RWPE1 (cell line): ENCODE data around the gene CCBE1.
A peak's percentile ranks its signal among the peaks of the same experiment; 100 is the strongest.

Experiments used
- CTCF ChIA-PET: fragments of 350-600 bp; sonication (Branson Sonifier 250); formaldehyde crosslinking; extraction: SDS; loops from one replicate; lab custom pipeline; 2021; lab: Yijun Ruan, JAX
- POLR2A ChIA-PET: fragments of 400-600 bp; formaldehyde crosslinking; extraction: SDS; loops from one replicate; lab custom pipeline; 2020; ENCODE audit warnings: antibody characterized with exemption; ENCODE audit not compliant: low non-redundant PET; lab: Yijun Ruan, JAX
- DNase-seq: peaks from one replicate; pipeline ENCODE4 v3.0.0; 2012; ENCODE audit warnings: low spot score
- H3K27ac ChIP-seq: fragments of 450-650 bp; 2 replicates; pipeline ENCODE4 v1.5.1; 2017
- CTCF ChIP-seq: fragments of 450-650 bp; conservative IDR thresholded peaks from 2 replicates; pipeline ENCODE4 v1.5.1; 2017; ENCODE audit warnings: low read depth, mild to moderate bottlenecking

CCBE1 gene

GRCh38 chr18:59460072-59460420 is 237.2 kb downstream of the CCBE1 start:
- ChIA-PET POLR2A (no interaction called here), CTCF (interaction anchor here (1.5 to 3.1 kb wide), 2 partner anchors 171 to 363 kb away, joined by 7 to 25 read pairs; no protein-coding TSS in a partner anchor)
- no peak for DNase-seq
- H3K27ac ChIP-seq = no peak overlapping the region
- TF ChIP-seq CTCF = no peak

- peak; percentile 67 for TF ChIP-seq CTCF
- CTCF ChIA-PET = interaction anchor here (0.6 to 3.1 kb wide), 5 partner anchors 9 to 364 kb away, joined by 3 to 25 read pairs (median 6); no protein-coding TSS in a partner anchor
- H3K27ac ChIP-seq = no peak overlapping the region
These were observed 237.7 kb downstream of the CCBE1 start for GRCh38 chr18:59459369-59460071.

GRCh38 chr18:59458575-59458974 is 238.6 kb downstream of the CCBE1 start:
- no peak overlapping the region for H3K27ac ChIP-seq
- ChIA-PET CTCF (interaction anchor here (1.3 to 3.1 kb wide), 2 partner anchors 238 to 365 kb away, joined by 6 to 25 read pairs; partner anchors contain the start of gene CCBE1), POLR2A (no interaction called here)
- TF ChIP-seq CTCF = no peak
- no peak for DNase-seq

More at GRCh38 chr18:59459369-59460071, 237.7 kb downstream of the CCBE1 start:
- POLR2A ChIA-PET = no interaction called here
- peak; percentile 20 for DNase-seq

- TF ChIP-seq CTCF = no peak
- CTCF ChIA-PET = interaction anchor here (1.3 kb wide), 1 partner anchor 367 kb away, joined by 4 read pairs; no protein-coding TSS in a partner anchor
- no peak overlapping the region for H3K27ac ChIP-seq
- POLR2A ChIA-PET = no interaction called here
- no peak for DNase-seq
These were observed 240.6 kb downstream of the CCBE1 start for GRCh38 chr18:59456657-59457056.

- H3K27ac ChIP-seq = no peak overlapping the region
- POLR2A ChIA-PET = no interaction called here
- TF ChIP-seq CTCF = no peak
- CTCF ChIA-PET = no interaction called here
- DNase-seq = no peak
These were observed 241.4 kb downstream of the CCBE1 start for GRCh38 chr18:59455728-59456276.

- no peak overlapping the region for H3K27ac ChIP-seq
- CTCF ChIA-PET = no interaction called here
- POLR2A ChIA-PET = no interaction called here
- DNase-seq = no peak
- no peak for TF ChIP-seq CTCF
These were observed 242.1 kb downstream of the CCBE1 start for GRCh38 chr18:59454909-59455727.
